Suprapubic skin (tissue), 3 donors: Measurements from ENCODE around the gene MAN2B2.

Experiments
- POLR2AphosphoS5 ChIP-seq, 3 donors: sonication (generic); formaldehyde crosslinking; IDR thresholded peaks; one replicate each; pipeline ENCODE4 v1.6.1; 2017; ENCODE audit warnings: antibody characterized with exemption in 3 of 3
- TF ChIP-seq, protein P1 (sequence below), 2 donors: fragments of 200-600 bp in 1 of 2; fragments of 450-650 bp in 1 of 2; sonication (generic) in 1 of 2; IDR thresholded peaks; one replicate each; pipeline ENCODE4 v1.5.1; 2016 to 2019; ENCODE audit warnings: antibody characterized with exemption in 2 of 2, mild to moderate bottlenecking in 1 of 2, moderate library complexity in 1 of 2

GRCh38 chr4:6620296-6620695 lies 45.3 kb downstream of the MAN2B2 start:
- TF ChIP-seq, protein P1, sequence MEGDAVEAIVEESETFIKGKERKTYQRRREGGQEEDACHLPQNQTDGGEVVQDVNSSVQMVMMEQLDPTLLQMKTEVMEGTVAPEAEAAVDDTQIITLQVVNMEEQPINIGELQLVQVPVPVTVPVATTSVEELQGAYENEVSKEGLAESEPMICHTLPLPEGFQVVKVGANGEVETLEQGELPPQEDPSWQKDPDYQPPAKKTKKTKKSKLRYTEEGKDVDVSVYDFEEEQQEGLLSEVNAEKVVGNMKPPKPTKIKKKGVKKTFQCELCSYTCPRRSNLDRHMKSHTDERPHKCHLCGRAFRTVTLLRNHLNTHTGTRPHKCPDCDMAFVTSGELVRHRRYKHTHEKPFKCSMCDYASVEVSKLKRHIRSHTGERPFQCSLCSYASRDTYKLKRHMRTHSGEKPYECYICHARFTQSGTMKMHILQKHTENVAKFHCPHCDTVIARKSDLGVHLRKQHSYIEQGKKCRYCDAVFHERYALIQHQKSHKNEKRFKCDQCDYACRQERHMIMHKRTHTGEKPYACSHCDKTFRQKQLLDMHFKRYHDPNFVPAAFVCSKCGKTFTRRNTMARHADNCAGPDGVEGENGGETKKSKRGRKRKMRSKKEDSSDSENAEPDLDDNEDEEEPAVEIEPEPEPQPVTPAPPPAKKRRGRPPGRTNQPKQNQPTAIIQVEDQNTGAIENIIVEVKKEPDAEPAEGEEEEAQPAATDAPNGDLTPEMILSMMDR (IDR thresholded peaks at IDR 0.05) = no peak
- no peak for TF ChIP-seq POLR2AphosphoS5 (IDR thresholded peaks at IDR 0.05)
